ENCODE measurements around the gene EPG5. TPM values are rescaled to one million over a fixed set of nuclear protein-coding genes. Genes with fewer than 3 reads are reported as not detected.
"Not testable (repeated sequence)": the region's sequence is repeated elsewhere in the genome, so short reads cannot be mapped to it uniquely, and the experiment has no call there.

Gene EPG5
- total RNA-seq, 1 experiment from 2014 or later, result 16.1 TPM

DNA sequence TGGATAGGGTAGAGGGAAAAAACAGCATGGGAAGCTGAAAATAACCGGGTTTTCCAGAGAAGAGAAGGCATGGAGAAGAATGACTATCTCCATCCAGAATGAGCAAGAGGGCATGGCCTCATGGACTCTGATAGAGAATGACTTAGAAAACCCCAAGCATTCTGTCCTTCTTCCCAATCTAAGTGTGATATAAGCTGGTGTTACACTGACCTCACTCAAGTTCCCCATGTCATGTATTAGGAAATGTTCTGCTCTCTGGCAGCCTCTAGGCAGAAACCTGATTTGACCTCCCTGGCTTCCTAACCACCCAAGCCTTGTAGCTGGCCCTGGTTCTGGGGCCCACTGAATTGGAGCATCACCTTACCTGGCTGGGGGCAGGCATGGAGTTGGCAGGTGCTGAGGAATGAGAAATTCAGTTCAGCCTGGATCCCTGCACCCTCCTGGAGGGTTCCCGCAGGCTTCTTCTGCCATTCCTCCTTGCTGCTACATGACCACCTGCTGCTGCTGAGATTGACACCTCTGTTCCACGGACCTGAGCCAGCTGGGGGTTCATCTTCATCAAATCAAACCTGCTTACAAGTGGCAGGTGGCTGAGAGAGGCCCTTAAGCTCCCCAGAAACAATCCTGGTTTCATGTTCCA, 146.9 kb downstream of the EPG5 start:
- no peak overlapping the region for H4K8ac ChIP-seq (replicated peaks; ENCODE audit: insufficient read length, low read depth, low read length)
- H3K9me3 ChIP-seq (ENCODE audit: control insufficient read depth, low read depth, low read length), result no peaks in the 10 kb centered on the region
- H3K79me1 ChIP-seq (ENCODE audit: insufficient read depth, low read depth, low read length, poor library complexity, severe bottlenecking), result no peaks in the 10 kb centered on the region
- no peaks in the 10 kb centered on the region for H3K79me2 ChIP-seq (ENCODE audit: insufficient read depth, low read length)
- H2AFZ ChIP-seq (ENCODE audit: low read length), result no peak overlapping the region
- H3K9ac ChIP-seq (ENCODE audit: extremely low read depth, insufficient read length, low read length), result no peak overlapping the region
- no peak overlapping the region for H3K4me2 ChIP-seq (ENCODE audit: insufficient read depth, insufficient read length, low read length)
- H2BK15ac ChIP-seq (ENCODE audit: low read depth, low read length), result no peak overlapping the region
- H3K18ac ChIP-seq (ENCODE audit: insufficient read length, low read depth, low read length), result no peak overlapping the region
- H2BK5ac ChIP-seq (ENCODE audit: insufficient read length, low read length), result no peak overlapping the region
- H3K27ac Mint-ChIP-seq, result peak overlapping the region in 1 of 3 experiments; percentile 57; a peak in 2 of 7 replicates
- H2BK20ac ChIP-seq (ENCODE audit: low read depth, low read length, poor library complexity, severe bottlenecking), result no peak overlapping the region
- H3K36me3 Mint-ChIP-seq (ENCODE audit: insufficient read depth in 1 of 3, low read depth in 3 of 3), result no peaks in the 10 kb centered on the region
- no peak overlapping the region for H2BK120ac ChIP-seq (ENCODE audit: low read depth, low read length, poor library complexity, severe bottlenecking)
- no peak overlapping the region for H4K5ac ChIP-seq (ENCODE audit: insufficient read length, low read depth, low read length)
- H3K14ac ChIP-seq (ENCODE audit: insufficient read depth, low read length), result no peak overlapping the region
- TF ChIP-seq, protein P1, sequence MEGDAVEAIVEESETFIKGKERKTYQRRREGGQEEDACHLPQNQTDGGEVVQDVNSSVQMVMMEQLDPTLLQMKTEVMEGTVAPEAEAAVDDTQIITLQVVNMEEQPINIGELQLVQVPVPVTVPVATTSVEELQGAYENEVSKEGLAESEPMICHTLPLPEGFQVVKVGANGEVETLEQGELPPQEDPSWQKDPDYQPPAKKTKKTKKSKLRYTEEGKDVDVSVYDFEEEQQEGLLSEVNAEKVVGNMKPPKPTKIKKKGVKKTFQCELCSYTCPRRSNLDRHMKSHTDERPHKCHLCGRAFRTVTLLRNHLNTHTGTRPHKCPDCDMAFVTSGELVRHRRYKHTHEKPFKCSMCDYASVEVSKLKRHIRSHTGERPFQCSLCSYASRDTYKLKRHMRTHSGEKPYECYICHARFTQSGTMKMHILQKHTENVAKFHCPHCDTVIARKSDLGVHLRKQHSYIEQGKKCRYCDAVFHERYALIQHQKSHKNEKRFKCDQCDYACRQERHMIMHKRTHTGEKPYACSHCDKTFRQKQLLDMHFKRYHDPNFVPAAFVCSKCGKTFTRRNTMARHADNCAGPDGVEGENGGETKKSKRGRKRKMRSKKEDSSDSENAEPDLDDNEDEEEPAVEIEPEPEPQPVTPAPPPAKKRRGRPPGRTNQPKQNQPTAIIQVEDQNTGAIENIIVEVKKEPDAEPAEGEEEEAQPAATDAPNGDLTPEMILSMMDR (conservative IDR thresholded peaks at IDR 0.05), result no peak
- no peak overlapping the region for H3T11ph ChIP-seq (ENCODE audit: low read length)
- H3K4me1 Mint-ChIP-seq, result peaks cover 7 to 12% of the 10 kb centered on the region in 2 experiments
- no peak overlapping the region for H3K56ac ChIP-seq (ENCODE audit: insufficient read length, low read depth, low read length)
- WGBS (ENCODE audit: extremely low coverage, insufficient read length, low lambda C conversion rate), result no CpG with 5 or more reads among the region's 3 CpGs
- no peak for DNase-seq
- H3K23ac ChIP-seq (ENCODE audit: insufficient read length, low read depth, low read length), result no peak overlapping the region
- no peaks in the 10 kb centered on the region for H3K23me2 ChIP-seq (ENCODE audit: insufficient read length, low read depth, low read length, poor library complexity, severe bottlenecking)
- no peak overlapping the region for H3K4me3 Mint-ChIP-seq
- H4K91ac ChIP-seq (ENCODE audit: insufficient read length, low read depth, low read length), result no peak overlapping the region
- no peak overlapping the region for H2AK5ac ChIP-seq (ENCODE audit: insufficient read length, low read length)
- no peaks in the 10 kb centered on the region; the same call in 1 of the 2 replicates for H3K4me1 ChIP-seq (ENCODE audit: insufficient read depth, low read length)
- H3K27me3 ChIP-seq (ENCODE audit: insufficient read depth, low read length), result no peaks in the 10 kb centered on the region
- peaks cover 0 to 6% of the 10 kb centered on the region in 2 experiments; a peak in 2 of 5 replicates for H3K9me3 Mint-ChIP-seq
- no peak overlapping the region for H3K27ac ChIP-seq (ENCODE audit: insufficient read length, low read depth, low read length)
- no peak overlapping the region for H3K4ac ChIP-seq (ENCODE audit: low read depth, low read length)
- no peaks in the 10 kb centered on the region; the same call in 1 of the 2 replicates for H3K27me3 Mint-ChIP-seq (ENCODE audit: low read depth)
- H2BK12ac ChIP-seq (ENCODE audit: insufficient read length, low read depth, low read length), result no peak overlapping the region
- H4K20me1 ChIP-seq (ENCODE audit: control insufficient read depth, insufficient read depth, insufficient read length), result no peaks in the 10 kb centered on the region

DNA sequence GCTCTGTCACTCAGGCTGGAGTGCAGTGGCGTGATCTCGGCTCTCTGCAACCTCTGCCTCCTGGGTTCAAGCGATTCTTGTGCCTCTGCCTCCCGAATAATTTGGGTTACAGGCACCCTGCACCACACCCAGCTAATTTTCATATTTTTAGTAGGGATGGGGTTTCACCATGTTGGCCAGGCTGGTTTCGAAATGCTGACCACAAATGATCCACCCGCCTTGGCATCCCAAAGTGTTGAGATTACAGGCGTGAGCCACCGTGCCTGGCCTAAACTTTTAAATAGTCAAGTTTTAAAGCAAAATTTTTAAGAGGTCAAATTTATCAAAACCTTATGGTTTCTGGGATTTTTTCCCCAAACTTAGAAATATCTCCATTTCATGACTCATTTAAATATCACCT, 148.4 kb downstream of the EPG5 start:
- H3K56ac ChIP-seq (ENCODE audit: insufficient read length, low read depth, low read length); H3K23ac ChIP-seq (ENCODE audit: insufficient read length, low read depth, low read length); H2BK120ac ChIP-seq (ENCODE audit: low read depth, low read length, poor library complexity, severe bottlenecking); H3K4me1 ChIP-seq (ENCODE audit: insufficient read depth, low read length); H3K36me3 Mint-ChIP-seq (ENCODE audit: insufficient read depth in 1 of 3, low read depth in 3 of 3); H3K79me2 ChIP-seq (ENCODE audit: insufficient read depth, low read length); H2BK20ac ChIP-seq (ENCODE audit: low read depth, low read length, poor library complexity, severe bottlenecking); H2AK5ac ChIP-seq (ENCODE audit: insufficient read length, low read length); H3K4ac ChIP-seq (ENCODE audit: low read depth, low read length); H2BK5ac ChIP-seq (ENCODE audit: insufficient read length, low read length); H3K4me3 Mint-ChIP-seq; H2BK12ac ChIP-seq (ENCODE audit: insufficient read length, low read depth, low read length); H3K27ac Mint-ChIP-seq; H4K91ac ChIP-seq (ENCODE audit: insufficient read length, low read depth, low read length); H3K79me1 ChIP-seq (ENCODE audit: insufficient read depth, low read depth, low read length, poor library complexity, severe bottlenecking); H3T11ph ChIP-seq (ENCODE audit: low read length); H4K20me1 ChIP-seq (ENCODE audit: control insufficient read depth, insufficient read depth, insufficient read length); H2BK15ac ChIP-seq (ENCODE audit: low read depth, low read length); H4K8ac ChIP-seq (replicated peaks; ENCODE audit: insufficient read length, low read depth, low read length); H3K9ac ChIP-seq (ENCODE audit: extremely low read depth, insufficient read length, low read length); H4K5ac ChIP-seq (ENCODE audit: insufficient read length, low read depth, low read length); H3K27me3 Mint-ChIP-seq (ENCODE audit: low read depth); H3K23me2 ChIP-seq (ENCODE audit: insufficient read length, low read depth, low read length, poor library complexity, severe bottlenecking); H3K9me3 Mint-ChIP-seq; H3K9me3 ChIP-seq (ENCODE audit: control insufficient read depth, low read depth, low read length); H2AFZ ChIP-seq (ENCODE audit: low read length); H3K4me2 ChIP-seq (ENCODE audit: insufficient read depth, insufficient read length, low read length); H3K14ac ChIP-seq (ENCODE audit: insufficient read depth, low read length); H3K27ac ChIP-seq (ENCODE audit: insufficient read length, low read depth, low read length); DNase-seq; H3K27me3 ChIP-seq (ENCODE audit: insufficient read depth, low read length); H3K18ac ChIP-seq (ENCODE audit: insufficient read length, low read depth, low read length): not testable (repeated sequence)
- no CpG with 5 or more reads among the region's 8 CpGs for WGBS (ENCODE audit: extremely low coverage, insufficient read length, low lambda C conversion rate)
- peaks cover 7 to 12% of the 10 kb centered on the region in 2 experiments for H3K4me1 Mint-ChIP-seq
